ENCODE measurements around the gene MYCBP2. TPM values are rescaled to one million over a fixed set of nuclear protein-coding genes. Genes with fewer than 3 reads are reported as not detected.

MYCBP2 gene
- polyA plus RNA-seq, 1 of the 3 experiments (the other 2 are of a cell fraction): 18.5 TPM

- TF ChIP-seq ZBTB33 (IDR thresholded peaks at IDR 0.05; ENCODE audit: borderline replicate concordance, low read depth) (no peak), IRF3 (IDR thresholded peaks at IDR 0.05; ENCODE audit: low read depth, low read length) (no peak), SMC3 (IDR thresholded peaks at IDR 0.05; ENCODE audit: low read depth, low read length) (no peak), RFX5 (IDR thresholded peaks at IDR 0.05; ENCODE audit: low read length) (no peak), TCF12 (IDR thresholded peaks at IDR 0.05) (no peak), RAD21 (IDR thresholded peaks at IDR 0.05; ENCODE audit: low read length) (no peak), JUND (IDR thresholded peaks at IDR 0.05) (no peak), FOXM1 (IDR thresholded peaks at IDR 0.05; ENCODE audit: low read depth) (no peak), ELF1 (IDR thresholded peaks at IDR 0.05) (no peak)
These were observed 292.0 kb downstream of the MYCBP2 start (continued) for GRCh38 chr13:77034881-77035280.

- Histone ChIP-seq H3K9me2 (no peaks in the 10 kb centered on the region), H3K36me3 (replicated peaks in 1 of 2; ENCODE audit: control insufficient read depth in 1 of 2, insufficient read depth in 2 of 2, low read length in 1 of 2) (no peaks in the 10 kb centered on the region), H3K9ac (no peak overlapping the region), H3F3A (replicated peaks; ENCODE audit: insufficient read depth) (no peaks in the 10 kb centered on the region), H3K4me3 (ENCODE audit: low read depth in 2 of 2, low read length in 1 of 2) (no peak overlapping the region), H3K27me3 (ENCODE audit: insufficient read depth) (no peaks in the 10 kb centered on the region), H2AFZ (ENCODE audit: low read depth) (no peak overlapping the region), H3K27ac (ENCODE audit: low read depth in 2 of 2, low read length in 1 of 2) (no peak overlapping the region), H3K4me1 (ENCODE audit: control insufficient read depth in 1 of 2, insufficient read depth in 2 of 2, low read depth in 1 of 2, low read length in 1 of 2) (no peaks in the 10 kb centered on the region), H3K9me3 (no peaks in the 10 kb centered on the region), H3K4me2 (no peak overlapping the region), H3K79me2 (ENCODE audit: insufficient read depth) (no peaks in the 10 kb centered on the region), H4K20me1 (ENCODE audit: insufficient read depth) (no peaks in the 10 kb centered on the region)
- ChIA-PET CTCF (no interaction called here), POLR2A (no interaction called here)
- TF ChIP-seq POLR2AphosphoS5 (IDR thresholded peaks at IDR 0.05; ENCODE audit: low read depth, low read length) (no peak), FOSL2 (IDR thresholded peaks at IDR 0.05; ENCODE audit: borderline replicate concordance, low read depth) (peak; percentile 8; the same call in 1 of the 2 replicates)
- no peak for DNase-seq
- 94% methylated on average over 4 of the region's 4 CpGs for WGBS (ENCODE audit: low lambda C conversion rate)
These were observed 293.1 kb downstream of the MYCBP2 start for GRCh38 chr13:77033717-77034302.

- Histone ChIP-seq H3K4me3 (ENCODE audit: low read depth in 2 of 2, low read length in 1 of 2) (no peak overlapping the region), H3K79me2 (ENCODE audit: insufficient read depth) (no peaks in the 10 kb centered on the region; the same call in 1 of the 2 replicates), H3K9ac (no peak overlapping the region), H2AFZ (ENCODE audit: low read depth) (no peak overlapping the region), H3K36me3 (replicated peaks in 1 of 2; ENCODE audit: control insufficient read depth in 1 of 2, insufficient read depth in 2 of 2, low read length in 1 of 2) (no peaks in the 10 kb centered on the region), H3F3A (replicated peaks; ENCODE audit: insufficient read depth) (peaks cover 10% of the 10 kb centered on the region), H3K27ac (ENCODE audit: low read depth in 2 of 2, low read length in 1 of 2) (no peak overlapping the region), H3K9me2 (no peaks in the 10 kb centered on the region), H3K27me3 (ENCODE audit: insufficient read depth) (no peaks in the 10 kb centered on the region), H3K9me3 (no peaks in the 10 kb centered on the region), H4K20me1 (ENCODE audit: insufficient read depth) (no peaks in the 10 kb centered on the region), H3K4me1 (ENCODE audit: control insufficient read depth in 1 of 2, insufficient read depth in 2 of 2, low read depth in 1 of 2, low read length in 1 of 2) (peaks cover 6 to 9% of the 10 kb centered on the region in 2 experiments; a peak in 2 of 4 replicates), H3K4me2 (no peak overlapping the region)
- DNase-seq: no peak
- WGBS (ENCODE audit: low lambda C conversion rate): 96% methylated on average over 6 of the region's 6 CpGs
- ChIA-PET POLR2A (no interaction called here), CTCF (no interaction called here)
- TF ChIP-seq RXRA (IDR thresholded peaks at IDR 0.05; ENCODE audit: borderline replicate concordance, low read depth) (no peak), GATA2 (CRISPR knock-in tag; IDR thresholded peaks at IDR 0.05) (no peak), PBX3 (IDR thresholded peaks at IDR 0.05) (no peak), YY1 (IDR thresholded peaks at IDR 0.05; ENCODE audit: low read depth) (no peak), TCF12 (IDR thresholded peaks at IDR 0.05) (no peak), MEF2A (IDR thresholded peaks at IDR 0.05; ENCODE audit: borderline replicate concordance, low read depth) (no peak), IRF3 (IDR thresholded peaks at IDR 0.05; ENCODE audit: low read depth, low read length) (no peak), CTCF (IDR thresholded peaks at IDR 0.05) (no peak), RAD21 (IDR thresholded peaks at IDR 0.05; ENCODE audit: low read length) (no peak), EP300 (IDR thresholded peaks at IDR 0.05; ENCODE audit: borderline replicate concordance in 1 of 2, low read depth in 1 of 2, low read length in 1 of 2) (no peak)
These were observed 295.1 kb downstream of the MYCBP2 start for GRCh38 chr13:77031656-77032243.
